HepG2 (cell line): ENCODE results near the gene BTD. TPM values are rescaled to one million over a fixed set of nuclear protein-coding genes. Genes with fewer than 3 reads are reported as not detected.
A peak's percentile ranks its signal among the peaks of the same experiment; 100 is the strongest.

Source experiments
- ATAC-seq: fragments of 200-7000 bp; cut with Tn5 transposase; 3 replicates; pipeline ENCODE4 v1.9.1; 2020; ENCODE audit warnings: mild to moderate bottlenecking, moderate library complexity
- BruUV-seq: library from RNA; stranded (reverse); fragments of 400-500 nt; replicated peaks from 2 replicates; lab custom pipeline; 2021; lab: Mats Ljungman, UMichigan
- CTCF ChIA-PET: fragments of 300-600 bp; formaldehyde crosslinking; extraction: SDS; loops from one replicate; lab custom pipeline; 2021; ENCODE audit warnings: low total read pairs, inconsistent platforms, low intra/inter-chr PET ratio; lab: Yijun Ruan, JAX
- POLR2A ChIA-PET: fragments of 350-600 bp; sonication (Branson Sonifier 250); formaldehyde crosslinking; loops from one replicate; lab custom pipeline; 2020; ENCODE audit warnings: antibody characterized with exemption, inconsistent platforms; lab: Yijun Ruan, JAX
- DNase-seq: peaks from one replicate; pipeline ENCODE4 v3.0.0-alpha.2; 2015; ENCODE audit warnings: low spot score
- FAIRE-seq: peaks from 3 replicates; lab custom pipeline; 2011; peaks lifted over from hg19 to GRCh38; lab: Jason Lieb, UNC
- H2AFZ ChIP-seq: one replicate; pipeline ENCODE4 v1.6.1; 2011; ENCODE audit warnings: low read length, inconsistent platforms
- H3K27ac ChIP-seq: fragments of 300-600 bp; 3 replicates; pipeline ENCODE4 v1.8.0; 2011; ENCODE audit warnings: mixed run types, mild to moderate bottlenecking, mixed read lengths, low read length, inconsistent platforms; ENCODE audit not compliant: insufficient read depth; ENCODE audit errors: extremely low read length
- H3K27me3 ChIP-seq, 2 experiments: fragments of 200-600 bp in 1 of 2; 2 replicates in 1 of 2; 3 replicates in 1 of 2; pipeline versions ENCODE4 v1.6.0 to v1.8.0; 2011; ENCODE audit warnings: low read length in 2 of 2, mild to moderate bottlenecking in 2 of 2, moderate library complexity in 2 of 2, inconsistent platforms in 1 of 2; ENCODE audit not compliant: insufficient read depth in 2 of 2, control insufficient read depth in 1 of 2
- H3K36me3 ChIP-seq, 2 experiments: fragments of 200-600 bp in 1 of 2; replicated peaks in 1 of 2; 2 replicates in 1 of 2; 3 replicates in 1 of 2; pipeline versions ENCODE4 v1.5.1 to v1.8.0; 2011; ENCODE audit warnings: low read length in 2 of 2, inconsistent platforms in 1 of 2; ENCODE audit not compliant: insufficient read depth in 2 of 2, control insufficient read depth in 1 of 2
- H3K4me1 ChIP-seq: 2 replicates; pipeline ENCODE4 v1.5.1; 2012; ENCODE audit warnings: low read length, inconsistent platforms; ENCODE audit not compliant: insufficient read depth
- H3K4me2 ChIP-seq: 2 replicates; pipeline ENCODE4 v1.6.0; 2011; ENCODE audit warnings: low read depth, low read length, inconsistent platforms
- H3K4me3 ChIP-seq, 3 experiments: fragments of 200-600 bp in 1 of 3; sonication (generic), shearing (Covaris generic) in 1 of 3; replicated peaks in 1 of 3; 2 replicates each; pipeline ENCODE4 v1.5.1; 2011 to 2016; ENCODE audit warnings: low read length in 3 of 3, inconsistent platforms in 2 of 3, low read depth in 2 of 3, mild to moderate bottlenecking in 2 of 3, control low read depth in 1 of 3, mixed read lengths in 1 of 3; ENCODE audit not compliant: insufficient read depth in 1 of 3
- H3K79me2 ChIP-seq: one replicate; pipeline ENCODE4 v1.6.1; 2011; ENCODE audit warnings: low read length, inconsistent platforms; ENCODE audit not compliant: insufficient read depth
- H3K9ac ChIP-seq: 2 replicates; pipeline ENCODE4 v1.6.0; 2011; ENCODE audit warnings: mild to moderate bottlenecking, low read depth, low read length, inconsistent platforms; ENCODE audit not compliant: insufficient read depth
- H3K9me3 ChIP-seq: 2 replicates; pipeline ENCODE4 v1.5.1; 2012; ENCODE audit warnings: mild to moderate bottlenecking, low read length
- H4K20me1 ChIP-seq: 2 replicates; pipeline ENCODE4 v1.6.0; 2011; ENCODE audit warnings: inconsistent platforms, mild to moderate bottlenecking, low read length, moderate library complexity; ENCODE audit not compliant: insufficient read depth
- BRD4 ChIP-seq: sonication (generic); formaldehyde crosslinking; IDR thresholded peaks from 2 replicates; pipeline ENCODE4 v1.4.0; 2020; ENCODE audit warnings: missing genetic modification reagents
- NFATC3 ChIP-seq: sonication (generic); formaldehyde crosslinking; IDR thresholded peaks from 2 replicates; pipeline ENCODE4 v1.5.1; 2020; ENCODE audit warnings: mild to moderate bottlenecking, missing genetic modification reagents
- ZKSCAN8 ChIP-seq: IDR thresholded peaks from 2 replicates; pipeline ENCODE4 v1.6.1; 2016; ENCODE audit warnings: borderline replicate concordance, missing genetic modification reagents, missing compliant biosample characterization
- ZNF562 ChIP-seq: sonication (generic); formaldehyde crosslinking; IDR thresholded peaks from 2 replicates; pipeline ENCODE4 v1.8.0; 2022; ENCODE audit warnings: missing genetic modification reagents, borderline replicate concordance
- WGBS: methylation state at CpG from one replicate; pipeline ENCODE4 v1.1.6; 2017; ENCODE audit warnings: low lambda C conversion rate; 5-methylcytosine and 5-hydroxymethylcytosine counted together
- in situ Hi-C: cut with HindIII; loops from 2 replicates; pipeline ENCODE4 v1.10.0; 2017; ENCODE audit warnings: low pct_unique_long_range_greater_than_20kb; ENCODE audit not compliant: extremely low pct_ligation_motif_present
- intact Hi-C: fragments of 100-400 bp; cut with micrococcal nuclease; formaldehyde crosslinking; loops from one replicate; pipeline ENCODE4 v1.10.0; 2022; ENCODE audit not compliant: unreplicated experiment
- polyA plus RNA-seq, 8 experiments: library from polyadenylated mRNA; depleted of rRNA in 3 of 8; stranded (reverse) in 7 of 8; unstranded in 1 of 8; fragments of >200 nt; fragmentation: Illumina TruSeq in 4 of 8; extraction: Trizol in 4 of 8; gene quantifications; 2 replicates each; pipeline versions ENCODE4 v1.2.1 to v1.2.3, GENCODE V29; 2011 to 2016; ENCODE audit warnings: low read depth in 4 of 8, missing spikeins in 1 of 8, mixed read lengths in 1 of 8; ENCODE audit not compliant: insufficient read depth in 1 of 8
- total RNA-seq, 5 experiments: library from RNA; depleted of rRNA; stranded (reverse); fragments of >200 nt; fragmentation: Illumina TruSeq; extraction: Trizol; gene quantifications; 2 replicates each; pipeline ENCODE4 v1.2.3, GENCODE V29; 2016; ENCODE audit warnings: low read depth in 1 of 5
- TF ChIP-seq, protein P1 (sequence below): sonication (generic); formaldehyde crosslinking; IDR thresholded peaks from 2 replicates; pipeline ENCODE4 v1.4.0; 2020; ENCODE audit warnings: missing genetic modification reagents
- TF ChIP-seq, protein P2 (sequence below): IDR thresholded peaks from 2 replicates; pipeline ENCODE4 v1.6.1; 2016

Gene BTD
- total and polyA plus RNA-seq, 2 of the 13 experiments (the other 11 are each of a cell fraction or from before 2014, with no cell fraction given): 15.7 to 35.5 TPM

DNA sequence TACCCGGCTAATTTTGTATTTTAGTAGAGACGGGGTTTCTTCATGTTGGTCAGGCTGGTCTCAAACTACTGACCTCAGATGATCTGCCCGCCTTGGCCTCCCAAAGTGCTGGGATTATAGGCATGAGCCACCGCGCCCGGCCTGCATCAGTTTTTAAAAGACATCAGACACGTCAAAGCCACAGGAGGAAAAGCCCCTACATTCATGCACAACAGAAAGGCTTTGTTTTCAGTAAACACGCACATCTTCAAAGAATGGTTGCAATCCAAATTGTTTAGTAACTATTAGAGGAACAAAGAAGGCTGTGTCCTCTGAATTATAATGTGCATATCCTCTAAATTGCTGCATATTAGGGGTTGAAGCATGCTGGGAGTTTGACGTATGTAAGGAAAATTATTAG is 53.3 kb downstream of the BTD start:
- intact Hi-C loops: no loop called here
- POLR2A ChIA-PET: no interaction called here
- 77% methylated on average over 9 of the region's 9 CpGs for WGBS
- TF ChIP-seq NFATC3 (CRISPR knock-in tag): no peak
- no peak for TF ChIP-seq ZKSCAN8
- no peak for TF ChIP-seq BRD4
- TF ChIP-seq, protein P1, sequence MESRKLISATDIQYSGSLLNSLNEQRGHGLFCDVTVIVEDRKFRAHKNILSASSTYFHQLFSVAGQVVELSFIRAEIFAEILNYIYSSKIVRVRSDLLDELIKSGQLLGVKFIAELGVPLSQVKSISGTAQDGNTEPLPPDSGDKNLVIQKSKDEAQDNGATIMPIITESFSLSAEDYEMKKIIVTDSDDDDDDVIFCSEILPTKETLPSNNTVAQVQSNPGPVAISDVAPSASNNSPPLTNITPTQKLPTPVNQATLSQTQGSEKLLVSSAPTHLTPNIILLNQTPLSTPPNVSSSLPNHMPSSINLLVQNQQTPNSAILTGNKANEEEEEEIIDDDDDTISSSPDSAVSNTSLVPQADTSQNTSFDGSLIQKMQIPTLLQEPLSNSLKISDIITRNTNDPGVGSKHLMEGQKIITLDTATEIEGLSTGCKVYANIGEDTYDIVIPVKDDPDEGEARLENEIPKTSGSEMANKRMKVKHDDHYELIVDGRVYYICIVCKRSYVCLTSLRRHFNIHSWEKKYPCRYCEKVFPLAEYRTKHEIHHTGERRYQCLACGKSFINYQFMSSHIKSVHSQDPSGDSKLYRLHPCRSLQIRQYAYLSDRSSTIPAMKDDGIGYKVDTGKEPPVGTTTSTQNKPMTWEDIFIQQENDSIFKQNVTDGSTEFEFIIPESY: no peak
- BruUV-seq: no TSS peak
- ATAC-seq: no peak
- H3K27ac ChIP-seq: no peak overlapping the region
- no peak overlapping the region for H3K9ac ChIP-seq
- CTCF ChIA-PET: no interaction called here
- no peaks in the 10 kb centered on the region for H3K27me3 ChIP-seq
- no peaks in the 10 kb centered on the region for H3K36me3 ChIP-seq
- H2AFZ ChIP-seq: no peak overlapping the region
- DNase-seq: no peak
- in situ Hi-C loops: no loop called here
- H4K20me1 ChIP-seq: no peaks in the 10 kb centered on the region
- no peak overlapping the region for H3K4me3 ChIP-seq
- peaks cover under 1% of the 10 kb centered on the region for H3K4me1 ChIP-seq
- peaks cover 12% of the 10 kb centered on the region for H3K9me3 ChIP-seq
- no peak for FAIRE-seq
- no peaks in the 10 kb centered on the region for H3K79me2 ChIP-seq
- no peak overlapping the region for H3K4me2 ChIP-seq

DNA sequence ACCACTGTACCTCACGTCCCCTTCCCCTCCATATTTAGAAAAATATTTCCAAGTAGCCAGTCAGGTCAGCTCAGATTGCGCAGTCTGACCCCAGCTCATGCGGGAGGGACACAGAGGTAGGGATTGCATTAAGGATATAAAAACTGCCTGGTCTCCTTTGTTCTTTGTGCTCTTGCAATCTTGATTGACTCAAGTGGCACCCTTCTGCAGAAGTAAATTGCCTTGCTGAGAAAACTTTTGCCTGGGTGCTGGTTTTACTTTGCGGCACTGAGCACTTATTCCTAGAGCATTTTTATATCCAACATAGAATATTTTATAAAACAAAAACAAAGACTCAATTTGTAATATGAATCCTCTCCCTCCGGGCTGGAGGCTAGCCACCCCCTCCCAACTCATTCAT is 54.8 kb downstream of the BTD start:
- DNase-seq: no peak
- Histone ChIP-seq H4K20me1 (no peaks in the 10 kb centered on the region), H3K9me3 (peaks cover 12% of the 10 kb centered on the region), H3K9ac (no peak overlapping the region), H3K4me3 (no peak overlapping the region), H3K4me2 (no peak overlapping the region), H2AFZ (no peak overlapping the region), H3K36me3 (no peaks in the 10 kb centered on the region), H3K27me3 (no peaks in the 10 kb centered on the region), H3K79me2 (no peaks in the 10 kb centered on the region), H3K27ac (no peak overlapping the region), H3K4me1 (no peaks in the 10 kb centered on the region)
- intact Hi-C loops: no loop called here
- in situ Hi-C loops: no loop called here
- POLR2A ChIA-PET: no interaction called here
- no peak for FAIRE-seq
- WGBS: 97% methylated on average over 4 of the region's 5 CpGs
- no TSS peak for BruUV-seq
- CTCF ChIA-PET: no interaction called here
- ATAC-seq: no peak
- TF ChIP-seq, protein P2, sequence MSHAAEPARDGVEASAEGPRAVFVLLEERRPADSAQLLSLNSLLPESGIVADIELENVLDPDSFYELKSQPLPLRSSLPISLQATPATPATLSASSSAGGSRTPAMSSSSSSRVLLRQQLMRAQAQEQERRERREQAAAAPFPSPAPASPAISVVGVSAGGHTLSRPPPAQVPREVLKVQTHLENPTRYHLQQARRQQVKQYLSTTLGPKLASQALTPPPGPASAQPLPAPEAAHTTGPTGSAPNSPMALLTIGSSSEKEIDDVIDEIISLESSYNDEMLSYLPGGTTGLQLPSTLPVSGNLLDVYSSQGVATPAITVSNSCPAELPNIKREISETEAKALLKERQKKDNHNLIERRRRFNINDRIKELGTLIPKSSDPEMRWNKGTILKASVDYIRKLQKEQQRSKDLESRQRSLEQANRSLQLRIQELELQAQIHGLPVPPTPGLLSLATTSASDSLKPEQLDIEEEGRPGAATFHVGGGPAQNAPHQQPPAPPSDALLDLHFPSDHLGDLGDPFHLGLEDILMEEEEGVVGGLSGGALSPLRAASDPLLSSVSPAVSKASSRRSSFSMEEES: no peak
- TF ChIP-seq ZNF562 (CRISPR knock-in tag): peak; percentile 83; the same call in 1 of the 2 replicates
